Measurements from ENCODE around the gene PON1.
A peak's percentile ranks its signal among the peaks of the same experiment; 100 is the strongest.

The PON1 gene

GRCh38 chr7:95334447-95334846 lies 10.1 kb upstream of the PON1 start:
- H3K27ac ChIP-seq (ENCODE audit: low read depth in 2 of 2, low read length in 2 of 2): no peak overlapping the region
- H3K36me3 ChIP-seq (ENCODE audit: control insufficient read depth in 2 of 2, insufficient read depth in 2 of 2, low read length in 2 of 2): no peaks in the 10 kb centered on the region
- peaks cover 0 to 3% of the 10 kb centered on the region in 2 donors for H3K4me1 ChIP-seq (ENCODE audit: control insufficient read depth in 2 of 2, insufficient read depth in 2 of 2, low read length in 2 of 2)

GRCh38 chr7:95330961-95331337 lies 6.6 kb upstream of the PON1 start:
- H3K4me1 ChIP-seq (ENCODE audit: control insufficient read depth in 2 of 2, insufficient read depth in 2 of 2, low read length in 2 of 2): peaks cover 0 to 3% of the 10 kb centered on the region in 2 donors
- H3K4me3 ChIP-seq (ENCODE audit: low read length in 2 of 2): peak overlapping the region; percentile 60 to 78
- no peaks in the 10 kb centered on the region for H3K27me3 ChIP-seq (ENCODE audit: control insufficient read depth in 2 of 2, insufficient read depth in 2 of 2, low read length in 2 of 2)
- no peaks in the 10 kb centered on the region for H3K9me3 ChIP-seq (ENCODE audit: control insufficient read depth in 2 of 2, low read length in 2 of 2)
- H3K27ac ChIP-seq (ENCODE audit: low read depth in 2 of 2, low read length in 2 of 2): no peak overlapping the region
- no peak overlapping the region for H3K9ac ChIP-seq (ENCODE audit: low read depth in 1 of 2, low read length in 2 of 2)
- H3K36me3 ChIP-seq (ENCODE audit: control insufficient read depth in 2 of 2, insufficient read depth in 2 of 2, low read length in 2 of 2): no peaks in the 10 kb centered on the region

More at GRCh38 chr7:95334447-95334846, 10.1 kb upstream of the PON1 start:
- no peak overlapping the region for H3K9ac ChIP-seq (ENCODE audit: low read depth in 1 of 2, low read length in 2 of 2)
- H3K27me3 ChIP-seq (ENCODE audit: control insufficient read depth in 2 of 2, insufficient read depth in 2 of 2, low read length in 2 of 2): no peaks in the 10 kb centered on the region
- no peaks in the 10 kb centered on the region for H3K9me3 ChIP-seq (ENCODE audit: control insufficient read depth in 2 of 2, low read length in 2 of 2)
- no peak overlapping the region for H3K4me3 ChIP-seq (ENCODE audit: low read length in 2 of 2)

- Histone ChIP-seq H3K27me3 (ENCODE audit: control insufficient read depth in 2 of 2, insufficient read depth in 2 of 2, low read length in 2 of 2) (no peaks in the 10 kb centered on the region), H3K27ac (ENCODE audit: low read depth in 2 of 2, low read length in 2 of 2) (no peak overlapping the region), H3K4me3 (ENCODE audit: low read length in 2 of 2) (peak overlapping the region; percentile 60 to 78)
Measured at GRCh38 chr7:95330204-95330960, 6.0 kb upstream of the PON1 start.

GRCh38 chr7:95327356-95327755 lies 3.0 kb upstream of the PON1 start:
- H3K9me3 ChIP-seq (ENCODE audit: control insufficient read depth in 2 of 2, low read length in 2 of 2): no peaks in the 10 kb centered on the region
- H3K4me1 ChIP-seq (ENCODE audit: control insufficient read depth in 2 of 2, insufficient read depth in 2 of 2, low read length in 2 of 2): peaks cover 0 to 3% of the 10 kb centered on the region in 2 donors
- no peak overlapping the region for H3K4me3 ChIP-seq (ENCODE audit: low read length in 2 of 2)
- H3K36me3 ChIP-seq (ENCODE audit: control insufficient read depth in 2 of 2, insufficient read depth in 2 of 2, low read length in 2 of 2): no peaks in the 10 kb centered on the region
- H3K9ac ChIP-seq (ENCODE audit: low read depth in 1 of 2, low read length in 2 of 2): no peak overlapping the region
- H3K27me3 ChIP-seq (ENCODE audit: control insufficient read depth in 2 of 2, insufficient read depth in 2 of 2, low read length in 2 of 2): peaks cover 0 to 4% of the 10 kb centered on the region in 2 donors
- no peak overlapping the region for H3K27ac ChIP-seq (ENCODE audit: low read depth in 2 of 2, low read length in 2 of 2)

More at GRCh38 chr7:95330204-95330960, 6.0 kb upstream of the PON1 start:
- no peaks in the 10 kb centered on the region for H3K36me3 ChIP-seq (ENCODE audit: control insufficient read depth in 2 of 2, insufficient read depth in 2 of 2, low read length in 2 of 2)
- H3K9ac ChIP-seq (ENCODE audit: low read depth in 1 of 2, low read length in 2 of 2): no peak overlapping the region
- H3K9me3 ChIP-seq (ENCODE audit: control insufficient read depth in 2 of 2, low read length in 2 of 2): no peaks in the 10 kb centered on the region
- H3K4me1 ChIP-seq (ENCODE audit: control insufficient read depth in 2 of 2, insufficient read depth in 2 of 2, low read length in 2 of 2): peaks cover 0 to 3% of the 10 kb centered on the region in 2 donors

GRCh38 chr7:95323410-95324129 lies 762 bp downstream of the PON1 start:
- no peak overlapping the region for H3K9ac ChIP-seq (ENCODE audit: low read depth in 1 of 2, low read length in 2 of 2)

GRCh38 chr7:95322854-95323253 lies 1.5 kb downstream of the PON1 start:
- H3K9ac ChIP-seq (ENCODE audit: low read depth in 1 of 2, low read length in 2 of 2): no peak overlapping the region
- no peaks in the 10 kb centered on the region for H3K4me1 ChIP-seq (ENCODE audit: control insufficient read depth in 2 of 2, insufficient read depth in 2 of 2, low read length in 2 of 2)
- H3K27me3 ChIP-seq (ENCODE audit: control insufficient read depth in 2 of 2, insufficient read depth in 2 of 2, low read length in 2 of 2): peaks cover 0 to 4% of the 10 kb centered on the region in 2 donors
- H3K36me3 ChIP-seq (ENCODE audit: control insufficient read depth in 2 of 2, insufficient read depth in 2 of 2, low read length in 2 of 2): no peaks in the 10 kb centered on the region
- H3K27ac ChIP-seq (ENCODE audit: low read depth in 2 of 2, low read length in 2 of 2): no peak overlapping the region
- H3K9me3 ChIP-seq (ENCODE audit: control insufficient read depth in 2 of 2, low read length in 2 of 2): no peaks in the 10 kb centered on the region
- H3K4me3 ChIP-seq (ENCODE audit: low read length in 2 of 2): no peak overlapping the region

More at GRCh38 chr7:95323410-95324129, 762 bp downstream of the PON1 start:
- Histone ChIP-seq H3K27ac (ENCODE audit: low read depth in 2 of 2, low read length in 2 of 2) (no peak overlapping the region), H3K4me1 (ENCODE audit: control insufficient read depth in 2 of 2, insufficient read depth in 2 of 2, low read length in 2 of 2) (no peaks in the 10 kb centered on the region), H3K4me3 (ENCODE audit: low read length in 2 of 2) (no peak overlapping the region), H3K9me3 (ENCODE audit: control insufficient read depth in 2 of 2, low read length in 2 of 2) (no peaks in the 10 kb centered on the region), H3K36me3 (ENCODE audit: control insufficient read depth in 2 of 2, insufficient read depth in 2 of 2, low read length in 2 of 2) (no peaks in the 10 kb centered on the region), H3K27me3 (ENCODE audit: control insufficient read depth in 2 of 2, insufficient read depth in 2 of 2, low read length in 2 of 2) (peaks cover 0 to 4% of the 10 kb centered on the region in 2 donors)

GRCh38 chr7:95322396-95322795 lies 1.9 kb downstream of the PON1 start:
- Histone ChIP-seq H3K9ac (ENCODE audit: low read depth in 1 of 2, low read length in 2 of 2) (no peak overlapping the region), H3K4me3 (ENCODE audit: low read length in 2 of 2) (no peak overlapping the region), H3K36me3 (ENCODE audit: control insufficient read depth in 2 of 2, insufficient read depth in 2 of 2, low read length in 2 of 2) (no peaks in the 10 kb centered on the region), H3K4me1 (ENCODE audit: control insufficient read depth in 2 of 2, insufficient read depth in 2 of 2, low read length in 2 of 2) (no peaks in the 10 kb centered on the region), H3K9me3 (ENCODE audit: control insufficient read depth in 2 of 2, low read length in 2 of 2) (no peaks in the 10 kb centered on the region), H3K27ac (ENCODE audit: low read depth in 2 of 2, low read length in 2 of 2) (no peak overlapping the region), H3K27me3 (ENCODE audit: control insufficient read depth in 2 of 2, insufficient read depth in 2 of 2, low read length in 2 of 2) (peaks cover 0 to 4% of the 10 kb centered on the region in 2 donors)

- Histone ChIP-seq H3K27me3 (ENCODE audit: control insufficient read depth in 2 of 2, insufficient read depth in 2 of 2, low read length in 2 of 2) (peaks cover 0 to 4% of the 10 kb centered on the region in 2 donors), H3K27ac (ENCODE audit: low read depth in 2 of 2, low read length in 2 of 2) (no peak overlapping the region), H3K4me3 (ENCODE audit: low read length in 2 of 2) (no peak overlapping the region), H3K4me1 (ENCODE audit: control insufficient read depth in 2 of 2, insufficient read depth in 2 of 2, low read length in 2 of 2) (no peaks in the 10 kb centered on the region), H3K9me3 (ENCODE audit: control insufficient read depth in 2 of 2, low read length in 2 of 2) (no peaks in the 10 kb centered on the region), H3K36me3 (ENCODE audit: control insufficient read depth in 2 of 2, insufficient read depth in 2 of 2, low read length in 2 of 2) (no peaks in the 10 kb centered on the region), H3K9ac (ENCODE audit: low read depth in 1 of 2, low read length in 2 of 2) (no peak overlapping the region)
Measured at GRCh38 chr7:95321720-95322119, 2.6 kb downstream of the PON1 start.

GRCh38 chr7:95320651-95321050 lies 3.7 kb downstream of the PON1 start:
- Histone ChIP-seq H3K4me1 (ENCODE audit: control insufficient read depth in 2 of 2, insufficient read depth in 2 of 2, low read length in 2 of 2) (no peaks in the 10 kb centered on the region), H3K4me3 (ENCODE audit: low read length in 2 of 2) (no peak overlapping the region), H3K9me3 (ENCODE audit: control insufficient read depth in 2 of 2, low read length in 2 of 2) (no peaks in the 10 kb centered on the region), H3K36me3 (ENCODE audit: control insufficient read depth in 2 of 2, insufficient read depth in 2 of 2, low read length in 2 of 2) (no peaks in the 10 kb centered on the region), H3K27me3 (ENCODE audit: control insufficient read depth in 2 of 2, insufficient read depth in 2 of 2, low read length in 2 of 2) (peaks cover 0 to 4% of the 10 kb centered on the region in 2 donors), H3K27ac (ENCODE audit: low read depth in 2 of 2, low read length in 2 of 2) (no peak overlapping the region), H3K9ac (ENCODE audit: low read depth in 1 of 2, low read length in 2 of 2) (no peak overlapping the region)

GRCh38 chr7:95319570-95319969 lies 4.8 kb downstream of the PON1 start:
- no peak overlapping the region for H3K27ac ChIP-seq (ENCODE audit: low read depth in 2 of 2, low read length in 2 of 2)
- H3K27me3 ChIP-seq (ENCODE audit: control insufficient read depth in 2 of 2, insufficient read depth in 2 of 2, low read length in 2 of 2): no peaks in the 10 kb centered on the region
- no peaks in the 10 kb centered on the region for H3K4me1 ChIP-seq (ENCODE audit: control insufficient read depth in 2 of 2, insufficient read depth in 2 of 2, low read length in 2 of 2)
- H3K9me3 ChIP-seq (ENCODE audit: control insufficient read depth in 2 of 2, low read length in 2 of 2): no peaks in the 10 kb centered on the region
- H3K4me3 ChIP-seq (ENCODE audit: low read length in 2 of 2): no peak overlapping the region
- no peaks in the 10 kb centered on the region for H3K36me3 ChIP-seq (ENCODE audit: control insufficient read depth in 2 of 2, insufficient read depth in 2 of 2, low read length in 2 of 2)
- H3K9ac ChIP-seq (ENCODE audit: low read depth in 1 of 2, low read length in 2 of 2): no peak overlapping the region
